Measurements from ENCODE around the gene PRRC2B. TPM values are rescaled to one million over a fixed set of nuclear protein-coding genes. Genes with fewer than 3 reads are reported as not detected.

The PRRC2B gene
- total RNA-seq, 1 experiment from 2014 or later = 170 TPM

DNA sequence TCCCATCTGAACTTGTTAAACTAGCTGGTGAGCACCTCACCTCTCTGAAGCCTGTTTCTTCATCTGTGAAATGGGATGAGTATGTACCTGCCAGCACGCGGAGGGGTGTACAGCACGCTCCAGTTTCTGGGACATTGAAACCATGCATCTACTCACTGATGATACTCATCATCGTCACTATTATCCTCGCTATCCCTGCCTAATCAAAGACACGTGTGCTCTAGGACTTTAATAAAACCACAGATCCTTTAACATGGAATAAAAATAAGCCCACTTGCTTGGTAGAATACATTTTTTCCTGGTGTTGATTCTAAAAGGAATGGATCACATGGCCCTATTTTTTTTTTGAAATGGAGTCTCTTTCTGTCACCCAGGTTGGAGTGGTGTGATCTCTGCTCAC lies 71.5 kb downstream of the PRRC2B start:
- H3K4me3 ChIP-seq (replicated peaks in 1 of 2; ENCODE audit: low read depth in 1 of 2, low read length in 2 of 2) = no peak overlapping the region
- peaks cover 63 to 64% of the 10 kb centered on the region in 2 experiments; a peak in 3 of 4 replicates for H3K36me3 ChIP-seq (ENCODE audit: control insufficient read depth in 1 of 2, insufficient read depth in 2 of 2, low read length in 2 of 2)
- H4K20me1 ChIP-seq (ENCODE audit: insufficient read depth) = peaks cover 8% of the 10 kb centered on the region; the same call in 1 of the 2 replicates
- H3K9me2 ChIP-seq (ENCODE audit: insufficient read depth) = no peaks in the 10 kb centered on the region
- no peaks in the 10 kb centered on the region for H3K4me1 ChIP-seq (ENCODE audit: control insufficient read depth in 1 of 2, insufficient read depth in 2 of 2, low read length in 2 of 2)
- no peak overlapping the region for H3K9ac ChIP-seq (ENCODE audit: low read length)
- no peak overlapping the region for H3K4me2 ChIP-seq (ENCODE audit: low read length)
- H3K27me3 ChIP-seq (ENCODE audit: insufficient read depth, low read length) = no peaks in the 10 kb centered on the region
- no peak for ATAC-seq
- no peak overlapping the region for H3K27ac ChIP-seq (ENCODE audit: low read depth, low read length)
- H3K9me3 ChIP-seq (ENCODE audit: control insufficient read depth in 1 of 2, insufficient read depth in 1 of 2, low read depth in 1 of 2, low read length in 2 of 2) = no peaks in the 10 kb centered on the region
- peaks cover 82% of the 10 kb centered on the region for H3K79me2 ChIP-seq (ENCODE audit: insufficient read depth, low read length)
- TF ChIP-seq RAD21 (IDR thresholded peaks at IDR 0.05; ENCODE audit: low read depth) (no peak), SP1 (IDR thresholded peaks at IDR 0.05; ENCODE audit: low read depth) (no peak), SIN3A (IDR thresholded peaks at IDR 0.05; ENCODE audit: low read depth) (no peak), EZH2 (IDR thresholded peaks at IDR 0.05) (no peak), REST (IDR thresholded peaks at IDR 0.05; ENCODE audit: low read depth) (no peak), ELF1 (IDR thresholded peaks at IDR 0.05; ENCODE audit: borderline replicate concordance, low read depth) (no peak), EGR1 (IDR thresholded peaks at IDR 0.05; ENCODE audit: low read depth) (no peak)
- TF ChIP-seq, protein P1, sequence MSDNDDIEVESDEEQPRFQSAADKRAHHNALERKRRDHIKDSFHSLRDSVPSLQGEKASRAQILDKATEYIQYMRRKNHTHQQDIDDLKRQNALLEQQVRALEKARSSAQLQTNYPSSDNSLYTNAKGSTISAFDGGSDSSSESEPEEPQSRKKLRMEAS (IDR thresholded peaks at IDR 0.05) = no peak
- TF ChIP-seq, protein P2, sequence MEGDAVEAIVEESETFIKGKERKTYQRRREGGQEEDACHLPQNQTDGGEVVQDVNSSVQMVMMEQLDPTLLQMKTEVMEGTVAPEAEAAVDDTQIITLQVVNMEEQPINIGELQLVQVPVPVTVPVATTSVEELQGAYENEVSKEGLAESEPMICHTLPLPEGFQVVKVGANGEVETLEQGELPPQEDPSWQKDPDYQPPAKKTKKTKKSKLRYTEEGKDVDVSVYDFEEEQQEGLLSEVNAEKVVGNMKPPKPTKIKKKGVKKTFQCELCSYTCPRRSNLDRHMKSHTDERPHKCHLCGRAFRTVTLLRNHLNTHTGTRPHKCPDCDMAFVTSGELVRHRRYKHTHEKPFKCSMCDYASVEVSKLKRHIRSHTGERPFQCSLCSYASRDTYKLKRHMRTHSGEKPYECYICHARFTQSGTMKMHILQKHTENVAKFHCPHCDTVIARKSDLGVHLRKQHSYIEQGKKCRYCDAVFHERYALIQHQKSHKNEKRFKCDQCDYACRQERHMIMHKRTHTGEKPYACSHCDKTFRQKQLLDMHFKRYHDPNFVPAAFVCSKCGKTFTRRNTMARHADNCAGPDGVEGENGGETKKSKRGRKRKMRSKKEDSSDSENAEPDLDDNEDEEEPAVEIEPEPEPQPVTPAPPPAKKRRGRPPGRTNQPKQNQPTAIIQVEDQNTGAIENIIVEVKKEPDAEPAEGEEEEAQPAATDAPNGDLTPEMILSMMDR (IDR thresholded peaks at IDR 0.05 in 2 of 3, conservative IDR thresholded peaks at IDR 0.05 in 1 of 3; ENCODE audit: borderline replicate concordance in 1 of 3, insufficient read depth in 1 of 3, low read depth in 2 of 3, low read length in 2 of 3) = no peak
- DNase-seq (ENCODE audit: low read depth, low spot score) = no peak
- ChIA-PET POLR2A (no interaction called here), RAD21 (ENCODE audit: low non-redundant PET in 1 of 2, low total read pairs in 2 of 2, uncharacterized antibody in 2 of 2, unreplicated experiment in 2 of 2) (no interaction called here), CTCF (no interaction called here)
- H2AFZ ChIP-seq (ENCODE audit: low read depth, low read length, poor library complexity, severe bottlenecking) = no peak overlapping the region
- BruUV-seq (replicated peaks) = no TSS peak
- intact Hi-C loops (cut with micrococcal nuclease) = no loop called here

Data from HCT116 (cell line).